BJ (cell line): ENCODE results near the gene B3GALT4. TPM values are rescaled to one million over a fixed set of nuclear protein-coding genes. Genes with fewer than 3 reads are reported as not detected.
A peak's percentile ranks its signal among the peaks of the same experiment; 100 is the strongest.

Experiments used
- CTCF ChIA-PET: fragments of 350-600 bp; formaldehyde crosslinking; extraction: SDS; loops from one replicate; lab custom pipeline; 2021; ENCODE audit warnings: antibody characterized with exemption, inconsistent platforms; lab: Yijun Ruan, JAX
- POLR2A ChIA-PET: fragments of 300-600 bp; sonication (Branson Sonifier 250); formaldehyde crosslinking; extraction: SDS; loops from one replicate; lab custom pipeline; 2021; ENCODE audit warnings: antibody characterized with exemption; lab: Charles Lee
- DNase-seq: peaks from one replicate; pipeline ENCODE4 v3.0.0-alpha.2; 2011; ENCODE audit warnings: low read depth
- H3K27me3 ChIP-seq: 2 replicates; pipeline ENCODE4 v1.6.0; 2011; ENCODE audit warnings: low read length; ENCODE audit not compliant: control insufficient read depth, insufficient read depth
- H3K36me3 ChIP-seq: 2 replicates; pipeline ENCODE4 v1.5.1; 2011; ENCODE audit warnings: low read length; ENCODE audit not compliant: control insufficient read depth, insufficient read depth
- H3K4me3 ChIP-seq: 2 replicates; pipeline ENCODE4 v1.5.1; 2011; ENCODE audit warnings: low read depth, mild to moderate bottlenecking, control low read depth, low read length
- CTCF ChIP-seq: IDR thresholded peaks from 2 replicates; pipeline ENCODE4 v1.5.1; 2011; ENCODE audit warnings: low read depth, mild to moderate bottlenecking, control low read depth, inconsistent platforms, low read length, moderate library complexity; ENCODE audit not compliant: insufficient read depth
- polyA plus RNA-seq: library from polyadenylated mRNA; depleted of rRNA; stranded (reverse); fragments of >200 nt; gene quantifications from 2 replicates; pipeline ENCODE4 v1.2.3, GENCODE V29; 2011

B3GALT4 gene
- polyA plus RNA-seq, 1 experiment: 4.0 TPM

DNA sequence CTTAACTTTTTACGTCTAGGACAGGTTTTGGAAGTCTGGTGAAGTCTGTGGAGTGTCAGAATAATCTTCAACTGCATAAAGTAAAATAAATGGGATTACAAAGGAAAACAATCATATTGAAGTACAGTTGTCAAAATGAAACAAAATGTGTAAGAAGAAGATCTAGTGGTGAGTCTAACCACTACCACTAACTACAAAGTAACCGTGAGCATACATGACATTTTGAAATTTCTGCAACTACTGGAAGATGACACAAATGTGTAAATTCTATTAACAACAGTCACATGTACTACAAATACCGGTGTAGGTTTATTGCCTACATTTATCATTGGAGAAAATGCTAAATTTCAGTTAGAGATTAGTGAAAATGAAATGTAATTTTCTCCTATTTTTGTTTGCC, 35.0 kb upstream of the B3GALT4 start:
- peaks cover 8% of the 10 kb centered on the region for H3K27me3 ChIP-seq
- TF ChIP-seq CTCF: no peak
- POLR2A ChIA-PET: no interaction called here
- DNase-seq: no peak
- no peak overlapping the region for H3K4me3 ChIP-seq
- CTCF ChIA-PET: interaction anchor here (0.6 kb wide), 1 partner anchor 271 kb away, joined by 4 read pairs; no protein-coding TSS in a partner anchor
- no peaks in the 10 kb centered on the region for H3K36me3 ChIP-seq

GRCh38 chr6:33243476-33243875, 33.4 kb upstream of the B3GALT4 start:
- no peak for TF ChIP-seq CTCF
- no peak overlapping the region for H3K4me3 ChIP-seq
- DNase-seq: no peak
- CTCF ChIA-PET: interaction anchor here (0.8 kb wide), 1 partner anchor 34 kb away, joined by 3 read pairs; no protein-coding TSS in a partner anchor
- H3K27me3 ChIP-seq: peaks cover 6% of the 10 kb centered on the region
- no peaks in the 10 kb centered on the region for H3K36me3 ChIP-seq
- POLR2A ChIA-PET: no interaction called here

DNA sequence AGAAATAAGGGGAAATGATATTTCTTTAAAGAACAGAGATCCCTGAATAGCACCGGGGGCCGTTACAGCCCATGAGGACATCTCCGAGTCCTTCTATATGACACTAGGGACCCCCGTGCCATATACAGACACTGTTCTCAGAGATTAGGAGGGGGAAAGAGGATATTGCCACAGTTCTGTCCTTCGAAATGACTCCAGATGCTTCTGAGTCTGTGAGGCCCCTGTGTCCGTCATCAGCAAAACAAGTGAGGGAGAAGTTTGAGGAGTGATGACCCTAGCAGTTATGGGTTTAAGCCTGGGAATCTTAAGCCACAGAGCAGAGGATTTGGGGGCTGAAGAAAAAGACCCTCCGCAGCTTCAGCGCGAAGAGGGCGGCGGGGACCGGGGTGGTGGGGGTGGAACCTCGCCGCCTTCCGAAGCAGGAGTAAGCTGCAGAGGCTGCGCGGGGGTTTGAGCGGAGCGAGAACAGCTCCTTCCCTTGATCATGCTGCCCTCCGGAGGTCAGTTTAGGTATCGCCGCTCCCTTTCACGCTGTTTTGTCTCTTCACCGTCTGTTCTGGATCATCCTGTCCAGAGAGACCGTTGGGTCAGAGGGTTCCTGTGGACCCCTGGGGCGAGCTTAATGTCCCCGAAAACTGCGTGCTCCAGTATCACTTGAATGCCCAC, 28.8 kb upstream of the B3GALT4 start:
- POLR2A ChIA-PET: interaction anchor here (0.5 to 1.0 kb wide), 3 partner anchors 23 to 162 kb away, joined by 3 to 6 read pairs (median 5); partner anchors contain the start of genes RPS18 and VPS52
- peak; percentile 88 for TF ChIP-seq CTCF
- no peak for DNase-seq
- CTCF ChIA-PET: interaction anchor here (0.6 to 4.2 kb wide), 45 partner anchors 10 to 315 kb away, joined by 3 to 34 read pairs (median 5); partner anchors contain the start of genes HSD17B8, RING1, RPS18 and RXRB
- Histone ChIP-seq H3K36me3 (no peaks in the 10 kb centered on the region), H3K27me3 (peaks cover 2% of the 10 kb centered on the region; the same call in 1 of the 2 replicates), H3K4me3 (peak overlapping the region; percentile 36)

DNA sequence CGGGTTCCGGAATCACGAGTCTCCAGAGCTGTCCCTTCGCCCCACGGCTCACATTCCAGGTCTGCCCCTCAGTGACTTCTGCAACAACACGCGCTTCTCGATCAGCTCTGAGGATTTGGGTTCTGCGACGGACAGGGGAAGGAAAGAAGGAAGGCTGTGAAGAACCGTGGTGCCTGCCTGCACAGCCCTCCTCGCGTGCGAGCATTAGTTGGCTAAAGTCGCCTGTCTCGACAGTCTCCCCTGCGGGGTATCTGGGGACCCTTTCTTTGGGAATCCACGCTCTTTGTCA, 28.3 kb upstream of the B3GALT4 start:
- POLR2A ChIA-PET: interaction anchor here (1.0 kb wide), 1 partner anchor 23 kb away, joined by 3 read pairs; the partner anchor contains the start of genes RPS18 and VPS52
- CTCF ChIA-PET: interaction anchor here (0.7 to 4.2 kb wide), 44 partner anchors 9 to 315 kb away, joined by 3 to 34 read pairs (median 5); partner anchors contain the start of genes HSD17B8, RING1, RPS18 and RXRB
- Histone ChIP-seq H3K27me3 (no peaks in the 10 kb centered on the region), H3K36me3 (no peaks in the 10 kb centered on the region), H3K4me3 (peak overlapping the region; percentile 36)
- DNase-seq: no peak
- TF ChIP-seq CTCF: no peak

DNA sequence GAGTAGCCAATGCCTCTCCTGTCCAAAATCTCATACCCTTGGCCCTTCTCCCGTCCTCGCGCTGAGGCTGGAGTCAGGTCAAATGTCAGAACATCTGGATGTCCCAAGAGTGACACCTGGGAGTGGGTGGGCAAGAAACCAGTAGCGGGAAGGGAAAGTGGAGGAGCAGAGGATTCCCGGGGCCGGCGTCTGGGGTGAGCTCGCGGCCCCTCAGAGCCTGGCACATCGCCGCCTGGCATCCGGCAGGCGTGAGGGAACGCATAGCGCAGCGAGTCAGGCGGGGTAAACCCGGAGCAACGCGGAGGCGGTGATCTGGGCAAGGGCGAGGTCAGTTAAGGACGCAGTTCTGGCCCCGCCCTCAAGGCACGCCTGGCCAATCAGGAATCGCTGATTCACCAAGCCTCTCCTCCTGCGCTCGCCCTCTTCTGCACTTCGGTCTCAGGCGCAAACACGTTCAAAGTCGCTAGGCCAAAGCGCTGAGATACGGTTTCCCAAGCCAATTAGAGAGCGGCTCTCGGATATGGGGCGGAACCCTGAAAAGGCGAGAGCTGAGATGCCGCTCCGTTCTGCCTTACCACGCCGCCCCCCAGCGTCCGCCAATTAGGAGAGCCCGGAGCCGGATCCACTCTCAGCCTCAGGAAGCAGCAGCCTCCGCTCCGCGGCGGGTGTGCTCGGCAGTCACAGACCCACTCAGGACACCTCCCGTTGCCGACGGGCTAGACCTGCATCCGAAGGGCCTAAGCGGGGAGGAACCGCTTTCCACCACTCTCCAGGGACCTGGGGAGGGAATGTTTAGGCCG, 27.8 kb upstream of the B3GALT4 start:
- CTCF ChIA-PET: interaction anchor here (0.5 to 4.2 kb wide), 45 partner anchors 9 to 355 kb away, joined by 3 to 34 read pairs (median 5); partner anchors contain the start of genes HSD17B8, RING1, RPS18 and RXRB
- H3K27me3 ChIP-seq: no peaks in the 10 kb centered on the region
- H3K4me3 ChIP-seq: peak overlapping the region; percentile 56
- TF ChIP-seq CTCF: peak; percentile 25; the same call in 1 of the 2 replicates
- peak; percentile 98 for DNase-seq
- no peaks in the 10 kb centered on the region for H3K36me3 ChIP-seq
- POLR2A ChIA-PET: interaction anchor here (0.5 to 1.1 kb wide), 3 partner anchors 40 to 277 kb away, joined by 3 to 9 read pairs (median 3); partner anchors contain the start of genes PFDN6 and WDR46
